Fibroblast of skin of scalp (primary cell): Measurements from ENCODE around the gene ZFR.
"Not testable (repeated sequence)": the region's sequence is repeated elsewhere in the genome, so short reads cannot be mapped to it uniquely, and the experiment has no call there.

Experiments used
- DNase-seq: peaks from one replicate; pipeline ENCODE4 v3.0.0-alpha.2; 2013

The ZFR gene

DNA sequence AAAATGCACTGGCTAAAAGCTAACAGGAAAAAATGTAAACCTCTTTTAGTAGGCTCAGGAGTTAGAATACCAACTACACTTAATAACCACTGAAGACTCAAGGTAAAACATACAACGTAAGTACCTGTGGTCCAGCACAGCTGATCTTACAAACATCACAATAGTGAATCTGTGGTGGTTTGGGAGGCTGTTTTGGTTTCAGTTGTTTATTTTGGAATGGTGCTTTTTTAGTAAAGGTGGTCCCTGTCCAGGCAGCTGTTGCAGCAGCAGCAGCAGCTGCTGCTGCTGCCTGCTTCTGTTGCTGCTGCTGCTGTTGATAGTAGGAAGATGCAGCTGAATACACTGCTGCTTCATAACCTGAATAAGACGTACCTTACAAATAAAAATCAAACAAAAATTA, 37.9 kb downstream of the ZFR start:
- DNase-seq = no peak

DNA sequence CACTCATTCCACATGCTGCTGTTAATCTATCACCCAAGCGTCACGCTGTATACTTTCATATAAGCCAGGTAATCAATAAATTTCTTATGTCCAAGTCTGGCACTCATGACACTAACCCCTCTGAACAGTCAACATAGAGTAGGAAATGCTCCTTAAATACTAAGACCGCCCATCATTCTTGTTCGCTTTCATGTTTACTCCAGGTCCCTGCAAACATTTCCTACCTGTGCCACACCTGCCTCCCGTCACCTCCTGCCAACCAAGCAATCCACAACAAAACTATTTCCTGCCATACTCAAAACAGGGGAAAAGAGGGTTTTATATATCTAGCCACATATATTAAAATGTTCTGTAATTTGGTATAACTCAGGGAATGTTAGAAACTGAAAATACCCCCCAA, 39.0 kb downstream of the ZFR start:
- no peak for DNase-seq

DNA sequence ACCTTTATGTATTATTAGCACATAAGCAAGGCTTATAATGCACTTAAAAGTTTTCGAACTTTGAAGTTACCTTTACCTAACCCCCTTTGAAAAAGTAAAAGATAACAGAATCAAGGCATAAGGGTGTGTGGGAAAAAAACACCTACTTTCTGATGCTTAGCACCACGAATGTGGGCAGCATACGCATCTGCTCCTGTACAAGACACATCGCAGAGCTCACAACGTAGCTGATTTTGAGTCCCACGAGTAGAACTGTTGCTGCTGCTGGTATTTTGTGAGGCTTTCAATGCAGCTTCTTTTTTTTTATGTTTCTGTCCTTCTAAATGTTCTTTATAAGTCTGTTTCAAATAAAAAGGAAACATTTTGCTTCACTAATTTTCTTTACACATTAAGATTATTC, 40.8 kb downstream of the ZFR start:
- DNase-seq = no peak

DNA sequence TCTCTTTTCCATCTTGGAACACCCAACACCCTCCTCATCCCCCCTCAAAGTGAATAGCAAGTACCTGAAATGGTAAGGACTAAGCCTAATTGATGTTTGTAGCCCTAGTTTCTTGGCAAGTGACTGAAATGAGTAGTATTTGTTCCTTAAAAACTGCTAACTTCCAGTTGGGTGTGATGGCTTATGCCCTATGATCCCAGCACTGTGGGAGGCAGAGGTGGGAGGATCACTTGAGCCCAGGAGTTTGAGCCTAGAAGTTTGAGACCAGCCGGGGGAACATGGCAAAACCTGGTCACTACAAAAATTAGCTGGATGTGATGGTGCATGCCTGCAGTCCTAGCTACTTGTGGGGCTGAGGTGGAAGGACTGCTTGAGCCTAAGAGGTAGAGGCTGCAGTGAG, 44.1 kb downstream of the ZFR start:
- DNase-seq = no peak

DNA sequence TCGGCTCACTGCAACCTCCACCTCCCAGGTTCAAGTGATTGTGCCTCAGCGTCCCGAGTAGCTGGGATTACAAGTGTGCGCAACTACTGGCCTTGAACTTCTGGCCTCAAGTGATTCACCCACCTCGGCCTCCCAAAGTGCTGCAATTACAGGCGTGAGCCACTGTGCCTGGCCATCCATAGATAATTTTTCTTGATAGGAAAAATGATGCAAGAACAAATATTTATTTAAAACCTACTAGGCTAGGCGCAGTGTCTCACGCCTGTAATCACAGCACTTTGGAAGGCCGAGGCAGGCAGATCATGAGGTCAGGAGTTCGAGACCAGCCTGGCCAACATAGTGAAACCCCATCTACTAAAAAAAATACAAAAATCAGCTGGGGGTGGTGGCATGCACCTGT, 45.8 kb downstream of the ZFR start:
- DNase-seq = not testable (repeated sequence)

DNA sequence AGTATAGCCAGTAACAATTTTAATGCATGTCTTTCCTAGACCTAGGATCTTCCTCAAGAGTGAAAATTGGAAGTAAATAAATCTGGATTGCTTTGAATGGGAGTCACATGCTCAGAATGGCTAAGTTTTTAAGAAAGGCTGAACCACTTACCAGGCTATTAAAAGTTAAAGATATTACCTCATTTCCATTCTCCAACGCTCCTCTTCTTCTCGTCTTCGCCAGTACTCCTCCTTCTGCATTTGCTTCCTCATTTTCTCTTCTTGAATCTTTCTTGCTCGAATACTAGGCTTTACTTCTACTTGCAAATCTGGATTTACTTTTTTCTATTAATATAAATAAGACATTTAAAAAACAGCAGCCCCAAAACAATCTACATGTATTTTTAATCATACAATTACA, 49.6 kb downstream of the ZFR start:
- DNase-seq = no peak

DNA sequence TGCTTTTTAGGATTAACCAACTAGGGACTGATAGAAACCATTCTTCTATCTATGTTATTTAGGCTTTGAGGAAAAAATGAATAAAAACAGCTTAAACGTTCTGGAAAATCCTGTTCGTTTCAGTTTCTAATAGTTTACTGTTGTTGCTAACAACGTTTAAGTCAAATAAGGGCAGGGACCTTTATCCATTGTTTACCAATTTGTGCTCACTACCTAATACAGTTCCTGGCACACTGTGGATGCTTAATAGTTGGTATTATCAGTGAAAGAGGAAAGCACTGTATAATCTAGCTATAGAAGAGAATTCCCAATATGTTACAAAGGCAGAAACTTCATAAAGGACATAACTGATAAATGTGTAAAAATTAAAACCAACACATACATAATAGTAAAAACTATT, 52.5 kb downstream of the ZFR start:
- DNase-seq = no peak

DNA sequence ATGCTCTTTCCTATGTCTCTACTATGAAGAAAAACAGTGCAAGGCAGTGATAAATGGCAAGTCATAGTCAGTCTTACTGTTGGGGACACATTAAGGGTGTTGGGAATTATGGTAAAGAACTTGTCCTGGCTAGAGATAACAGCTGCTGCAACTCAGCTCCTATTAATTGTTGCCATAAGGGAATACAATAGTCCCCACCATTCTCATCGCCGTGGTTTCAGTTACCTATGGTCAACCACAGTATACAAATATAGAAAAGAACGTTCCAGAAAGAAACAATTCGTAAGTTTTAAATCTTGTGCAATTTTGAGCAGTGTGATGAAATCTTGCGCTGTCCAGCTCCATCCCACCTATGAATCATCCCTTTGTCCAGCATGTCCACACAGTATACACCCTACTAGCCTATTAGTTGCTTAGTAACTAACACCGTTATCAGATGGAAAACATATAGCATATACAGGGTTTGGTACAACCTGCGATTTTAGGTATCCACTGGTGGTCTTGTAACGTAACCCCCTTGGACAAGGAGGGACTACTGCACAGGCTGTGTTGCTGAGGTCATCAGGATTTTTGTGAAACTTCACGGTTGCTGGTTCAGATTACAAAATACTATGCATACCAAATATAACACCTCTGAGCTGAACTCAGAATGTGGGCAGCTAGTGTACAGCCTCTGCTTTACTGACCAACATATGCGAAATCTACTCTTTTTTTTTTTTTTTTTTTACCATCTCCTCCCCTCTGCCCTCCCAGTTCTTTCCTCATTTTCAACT, 53.5 kb downstream of the ZFR start:
- DNase-seq = peak; percentile 44

DNA sequence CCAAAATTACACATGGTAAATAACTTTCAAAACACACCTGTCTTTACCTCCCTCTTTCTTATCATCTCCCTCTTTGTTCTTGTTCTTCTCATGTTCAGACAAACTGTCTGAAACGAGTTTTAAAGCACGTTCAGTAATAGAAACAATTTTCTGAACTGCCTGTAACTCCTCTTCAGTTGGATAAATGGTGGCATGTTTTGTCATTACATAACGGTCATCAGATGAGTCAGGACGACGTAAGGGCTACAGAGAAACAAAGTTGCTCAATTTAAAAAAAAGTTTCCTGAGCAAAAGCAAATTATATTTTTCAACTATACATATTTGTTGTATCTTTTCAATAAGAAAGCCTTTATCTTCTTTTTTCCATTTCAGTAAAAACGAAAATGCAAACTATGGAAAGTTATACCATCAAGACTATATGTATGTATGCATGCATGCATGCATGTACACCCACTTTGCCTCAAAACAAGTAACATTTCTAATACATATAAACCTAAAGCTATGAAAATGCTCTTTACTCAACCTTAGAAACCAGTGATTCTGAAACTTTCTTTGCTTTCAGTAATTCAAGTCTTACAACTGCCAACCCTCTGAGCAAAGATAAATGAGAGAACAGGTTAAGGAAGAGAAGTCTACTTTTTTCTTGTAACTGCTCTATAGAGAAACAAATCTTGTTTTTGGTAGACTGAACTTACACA, 56.0 kb downstream of the ZFR start:
- DNase-seq = no peak

DNA sequence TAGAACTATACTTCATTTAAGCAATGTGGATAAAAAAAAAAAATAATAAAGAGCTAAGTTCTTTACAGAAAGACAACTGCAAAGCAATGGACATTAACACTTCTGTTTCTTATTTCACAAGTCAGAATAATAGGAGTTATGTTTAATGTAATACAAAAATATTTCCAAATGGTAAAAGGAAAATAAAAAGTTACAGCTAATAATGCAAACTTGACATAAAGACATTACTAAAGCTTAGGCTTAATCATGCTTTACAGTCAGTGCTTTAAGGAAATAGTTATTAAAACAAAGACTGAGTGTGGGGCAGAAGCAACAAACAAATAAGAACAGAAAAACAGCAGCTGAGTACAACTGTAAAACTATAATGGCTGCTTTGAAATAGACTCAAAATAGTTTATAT, 56.7 kb downstream of the ZFR start:
- DNase-seq = no peak

DNA sequence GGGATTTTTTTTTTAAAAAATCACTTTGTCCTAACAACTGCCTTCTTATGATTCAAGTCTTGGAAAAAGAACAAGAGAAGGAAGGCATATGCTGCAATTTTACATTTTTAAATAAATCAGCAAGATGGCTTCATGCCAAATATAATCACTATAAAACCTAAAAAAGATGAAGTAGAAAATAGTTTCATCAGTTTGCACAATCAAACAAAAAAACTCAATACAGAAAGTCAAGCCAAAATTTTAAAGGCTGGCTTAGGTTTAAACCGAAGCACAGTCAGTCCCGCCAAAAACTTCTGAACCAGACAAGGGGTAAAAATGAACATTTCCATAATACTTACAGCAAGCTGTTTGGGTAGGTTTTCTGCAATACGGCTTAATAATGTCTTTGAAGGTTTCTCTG, 57.3 kb downstream of the ZFR start:
- no peak for DNase-seq

DNA sequence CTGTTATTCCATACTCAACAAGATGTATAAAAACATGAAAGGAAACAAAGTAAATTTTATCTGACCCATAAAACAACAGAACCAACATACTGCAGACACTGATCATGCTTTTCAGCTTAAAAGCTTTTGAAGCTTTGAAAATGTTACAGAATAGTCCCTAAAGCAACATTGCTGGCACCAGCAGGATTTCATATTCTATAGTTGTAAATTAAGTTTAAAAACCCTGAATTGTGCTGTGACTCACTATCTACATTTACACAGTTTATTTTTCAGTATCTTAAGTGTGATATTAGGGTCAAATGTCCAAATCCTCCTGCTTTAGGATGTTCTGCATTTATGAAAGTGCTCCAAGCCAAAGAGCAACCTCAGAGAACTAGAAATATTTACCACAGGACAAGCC, 59.9 kb downstream of the ZFR start:
- DNase-seq = no peak

DNA sequence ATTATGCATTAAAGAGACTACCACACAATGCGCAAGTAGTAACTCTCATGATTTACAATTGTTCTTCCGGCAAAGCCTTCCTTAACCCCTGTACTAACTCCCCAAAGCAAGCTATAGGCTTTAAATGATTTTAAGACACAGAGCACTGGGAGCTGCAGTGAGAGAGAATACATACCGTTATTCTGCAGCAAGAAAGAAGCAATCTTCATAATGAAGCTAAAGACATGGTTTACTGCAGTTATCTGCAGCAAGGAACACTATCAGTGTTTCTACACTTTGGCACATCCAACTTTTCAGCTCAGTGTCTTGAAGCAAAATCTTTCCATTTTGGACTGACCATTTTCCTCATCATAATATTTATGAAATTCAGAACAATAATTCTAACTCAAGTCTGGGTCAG, 61.0 kb downstream of the ZFR start:
- DNase-seq = no peak

DNA sequence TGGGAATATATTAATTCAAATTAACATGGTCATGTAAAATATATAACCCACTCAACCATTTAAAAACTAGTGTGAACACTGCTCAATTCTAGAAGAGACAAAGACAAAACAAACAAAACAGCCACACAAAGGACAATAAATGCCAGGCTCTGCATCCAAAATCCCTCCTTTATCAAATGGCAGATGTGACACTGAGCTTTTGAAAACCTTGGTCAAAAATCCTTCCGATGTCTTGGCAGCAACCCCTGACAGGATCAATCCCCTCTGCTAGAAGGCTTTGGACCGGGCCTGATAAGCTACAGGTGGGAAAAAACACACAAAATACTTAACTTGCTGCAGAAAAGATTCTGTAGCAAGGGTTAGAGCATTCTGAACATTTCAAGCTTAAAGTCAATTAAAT, 61.5 kb downstream of the ZFR start:
- no peak for DNase-seq

DNA sequence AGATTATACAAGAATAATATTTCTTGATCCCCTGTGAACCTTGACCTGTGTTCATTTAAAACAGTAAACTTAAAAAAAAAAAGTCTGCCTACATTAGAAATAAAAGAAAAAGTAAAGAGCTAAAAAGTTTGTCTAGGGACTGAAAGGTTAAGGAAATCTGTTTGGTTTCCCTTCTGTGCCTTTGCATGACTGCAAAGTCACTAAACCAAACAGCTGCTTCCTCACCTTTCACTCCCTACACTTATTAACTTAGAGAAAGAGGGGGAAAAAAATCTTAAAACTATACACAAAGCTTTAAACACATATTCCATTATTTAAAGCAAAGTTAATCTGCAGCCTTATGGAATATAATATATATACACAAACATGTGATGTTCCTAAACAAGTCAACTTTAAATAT, 65.1 kb downstream of the ZFR start:
- no peak for DNase-seq

DNA sequence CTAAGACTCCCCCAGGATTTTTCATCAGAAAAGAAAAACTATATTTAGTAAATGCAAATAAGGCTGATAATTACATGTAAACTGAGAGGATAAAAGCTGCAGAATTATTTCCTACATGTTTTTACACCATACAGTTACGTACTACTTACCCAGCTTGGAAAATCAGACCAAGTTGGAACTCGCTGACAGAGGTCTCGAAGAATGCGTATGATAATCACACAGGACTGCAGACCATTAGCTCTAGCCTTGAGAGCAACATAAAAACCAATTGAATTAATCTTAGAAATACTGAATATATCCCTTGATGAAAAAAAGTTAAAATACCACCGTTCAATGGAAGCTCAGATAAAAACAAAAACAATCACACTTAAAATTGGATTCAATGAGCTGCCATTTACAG, 65.6 kb downstream of the ZFR start:
- no peak for DNase-seq

DNA sequence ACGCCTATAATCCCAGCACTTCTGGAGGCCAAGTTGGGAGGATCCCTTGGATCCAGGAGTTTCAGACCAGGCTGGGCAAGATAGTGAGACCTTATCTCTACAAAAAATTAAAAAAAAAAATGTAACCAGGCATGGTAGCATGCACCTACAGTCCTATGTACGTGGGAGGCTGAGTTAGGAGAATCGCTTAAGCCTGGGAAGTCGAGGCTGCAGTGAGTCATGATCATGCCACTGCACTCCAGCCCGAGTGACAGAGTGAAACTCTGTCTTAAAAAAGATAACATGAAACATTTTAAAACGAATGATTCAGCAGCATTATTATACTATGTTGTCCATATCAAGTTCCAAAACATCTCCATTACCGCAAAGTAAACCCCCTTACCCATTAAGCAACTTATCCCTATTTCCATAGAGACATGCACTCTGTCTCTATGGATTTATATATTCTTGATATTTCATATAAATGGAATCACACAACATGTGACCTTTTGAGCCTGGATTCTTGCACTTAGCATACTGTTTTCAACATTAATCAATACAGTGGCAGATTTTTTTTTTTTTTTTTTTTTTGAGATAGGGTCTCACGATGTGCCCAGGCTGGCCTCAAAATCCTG, 74.9 kb downstream of the ZFR start:
- DNase-seq = no peak

DNA sequence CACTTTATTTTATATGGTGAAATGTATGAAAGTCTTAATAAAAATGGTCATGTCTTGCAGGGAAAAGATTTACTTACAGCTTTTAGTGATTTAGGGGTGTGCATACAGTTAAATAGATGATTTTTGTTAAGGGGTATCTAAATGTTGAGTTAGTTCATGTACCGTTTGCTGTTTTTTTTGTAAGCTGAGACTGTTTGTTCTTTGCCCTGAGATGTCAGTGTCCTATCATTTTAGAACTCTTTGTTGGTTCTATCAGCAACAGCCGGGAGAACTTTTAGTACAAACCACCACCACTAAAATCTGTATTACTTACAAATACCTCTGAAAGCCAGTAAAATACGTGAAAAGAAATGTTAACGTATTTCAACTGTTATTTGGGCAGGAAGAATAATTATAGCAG, 75.5 kb downstream of the ZFR start:
- DNase-seq = no peak

DNA sequence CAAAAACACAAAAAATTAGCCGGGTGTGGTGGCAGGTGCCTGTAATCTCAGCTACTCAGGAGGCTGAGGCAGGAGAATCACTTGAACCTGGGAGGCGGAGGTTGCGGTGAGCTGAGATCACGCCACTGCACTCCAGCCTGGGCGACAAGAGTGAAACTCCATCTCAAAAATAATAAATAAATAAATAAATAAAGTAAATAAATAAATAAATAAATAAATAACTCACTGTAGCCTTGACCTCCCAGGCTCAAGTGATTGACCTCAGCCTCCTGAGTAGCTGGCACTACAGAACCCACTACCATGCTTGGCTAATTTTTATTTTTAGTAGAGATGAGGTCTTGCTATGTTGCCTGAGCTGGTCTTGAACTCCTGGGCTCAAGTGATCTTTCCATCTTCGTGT, 77.3 kb downstream of the ZFR start:
- not testable (repeated sequence) for DNase-seq

DNA sequence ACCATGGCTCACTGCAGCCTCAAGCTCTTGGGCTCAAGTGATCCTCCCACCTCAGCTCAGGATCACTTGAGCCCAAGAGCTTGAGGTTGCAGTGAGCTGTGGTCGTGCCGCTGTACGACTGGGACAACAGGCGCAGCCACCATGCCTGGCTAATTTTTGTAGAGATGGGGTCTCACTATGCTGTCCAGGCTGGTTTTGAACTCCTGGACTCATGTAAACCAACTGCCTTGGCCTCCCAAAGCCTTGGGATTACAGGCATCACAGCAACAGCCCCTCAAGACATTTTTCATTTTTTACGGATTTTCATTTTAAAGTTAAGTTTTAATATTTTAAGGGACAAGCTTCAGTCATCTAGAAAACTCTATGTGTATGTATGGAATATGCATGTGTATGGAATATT, 78.9 kb downstream of the ZFR start:
- no peak for DNase-seq

DNA sequence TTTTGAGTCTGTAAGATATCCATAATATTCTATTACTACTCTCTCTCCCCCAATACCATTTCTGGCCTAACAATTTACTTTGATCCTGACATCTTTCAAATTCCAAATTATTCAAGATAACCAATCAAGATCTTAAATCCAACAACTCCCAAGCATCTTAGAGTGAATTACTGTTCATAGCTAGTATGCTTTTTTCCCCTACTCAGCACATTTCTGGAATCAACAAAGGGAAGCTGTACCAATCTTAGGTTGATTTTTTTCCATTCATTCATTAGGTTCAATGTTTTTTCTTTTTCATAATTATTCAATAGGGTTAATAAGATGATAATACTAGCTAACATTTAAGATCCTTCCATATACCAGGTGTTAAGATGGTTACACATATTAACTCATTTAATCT, 81.5 kb downstream of the ZFR start:
- DNase-seq = no peak

DNA sequence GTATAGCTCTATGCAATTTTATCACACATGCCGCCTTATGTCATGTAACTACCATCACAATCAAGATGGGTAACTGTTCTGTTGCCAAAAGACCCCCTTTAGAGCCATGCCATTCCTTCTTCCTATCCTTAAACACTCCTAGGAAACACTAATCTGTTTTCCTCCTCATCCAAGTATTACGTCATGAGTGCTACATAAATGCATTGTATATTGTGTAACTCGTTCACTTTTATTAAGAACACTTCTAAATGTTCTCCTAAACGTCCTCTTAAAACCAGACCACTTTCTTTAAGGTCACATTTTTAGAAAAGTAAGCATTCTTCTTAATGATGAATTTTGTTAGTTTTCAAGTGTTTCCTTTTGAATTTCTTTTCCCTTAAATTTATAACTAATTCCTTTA, 82.0 kb downstream of the ZFR start:
- no peak for DNase-seq

DNA sequence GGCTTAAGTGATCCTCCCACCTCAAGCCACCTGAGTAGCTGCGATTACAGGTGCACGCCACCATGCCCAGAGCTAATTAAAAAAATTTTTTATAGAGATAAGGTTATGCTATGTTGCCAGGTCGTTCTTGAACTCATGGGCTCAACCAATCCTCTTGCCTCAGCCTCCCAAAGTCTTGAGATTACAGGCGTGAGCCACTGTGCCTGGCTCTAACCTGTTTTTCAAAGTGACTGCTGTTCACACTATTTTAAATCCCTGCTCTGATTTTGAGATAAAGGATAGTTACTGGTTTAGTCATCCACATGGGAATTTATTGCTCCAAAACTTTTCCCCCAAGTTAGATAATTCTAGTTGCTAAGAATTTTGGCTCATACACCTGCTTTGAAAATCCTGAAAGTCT, 83.6 kb downstream of the ZFR start:
- no peak for DNase-seq

DNA sequence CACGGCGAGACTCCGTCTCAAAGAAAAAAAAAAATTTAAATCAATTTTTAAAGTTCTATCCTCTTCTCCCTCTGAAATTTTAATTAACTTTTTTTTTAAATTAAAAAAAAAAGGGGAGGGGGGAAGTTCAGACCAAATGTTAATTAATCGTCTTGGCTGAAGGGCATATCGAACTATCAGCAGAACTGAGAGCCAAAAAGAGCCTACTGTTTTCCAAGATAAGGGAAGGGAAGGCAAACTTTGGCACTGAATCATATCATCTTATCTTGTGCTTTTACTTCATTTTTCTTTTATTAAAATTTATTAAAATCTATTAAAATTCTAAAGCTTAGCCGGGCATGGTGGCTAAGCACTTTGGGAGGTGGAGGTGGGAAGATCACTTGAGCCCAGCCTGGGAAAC, 85.9 kb downstream of the ZFR start:
- DNase-seq = no peak
